ENCODE data around the gene FXYD4. TPM values are rescaled to one million over a fixed set of nuclear protein-coding genes. Genes with fewer than 3 reads are reported as not detected.

FXYD4 gene
- total RNA-seq, 2 donors from 2014 or later, result 0.97 TPM; not detected in 1

DNA sequence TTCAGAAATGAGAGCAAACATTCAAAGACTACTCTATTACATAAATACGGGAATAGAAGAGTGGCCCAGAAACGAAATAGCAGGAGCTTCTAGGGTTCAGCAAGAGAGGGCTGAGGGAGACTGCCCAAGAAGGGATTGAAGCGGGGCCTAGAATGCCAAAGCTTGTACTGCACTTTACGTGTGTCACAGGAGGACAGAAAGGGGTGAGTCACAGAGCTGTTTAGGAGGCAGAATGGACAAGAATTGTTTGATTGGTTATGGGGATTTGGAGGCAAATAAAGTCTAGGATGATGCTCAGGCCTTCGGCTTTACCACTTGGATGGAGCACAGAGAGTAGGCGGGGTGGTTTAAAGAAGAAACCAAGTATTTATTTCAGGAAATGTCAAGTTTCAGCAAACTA, 11.3 kb upstream of the FXYD4 start:
- no peaks in the 10 kb centered on the region for H3K9me3 Mint-ChIP-seq
- Histone ChIP-seq H3K36me3 (ENCODE audit: control insufficient read depth, insufficient read depth, low read length) (no peaks in the 10 kb centered on the region), H3K4me3 (ENCODE audit: low read length) (no peak overlapping the region), H3K9ac (ENCODE audit: extremely low read depth, low read length, poor library complexity, severe bottlenecking) (no peak overlapping the region), H3K27ac (ENCODE audit: low read depth, low read length) (no peak overlapping the region), H3K4me1 (ENCODE audit: control insufficient read depth, insufficient read depth, low read length) (peaks cover 3% of the 10 kb centered on the region), H3K27me3 (ENCODE audit: control insufficient read depth, insufficient read depth, low read length, poor library complexity, severe bottlenecking) (no peaks in the 10 kb centered on the region), H3K9me3 (ENCODE audit: control insufficient read depth, low read length) (no peaks in the 10 kb centered on the region)
- no peak for DNase-seq
- H3K36me3 Mint-ChIP-seq (ENCODE audit: low read depth), result no peaks in the 10 kb centered on the region
- H3K27me3 Mint-ChIP-seq (ENCODE audit: insufficient read depth), result peaks cover 6% of the 10 kb centered on the region
- H3K4me1 Mint-ChIP-seq, result peaks cover 14% of the 10 kb centered on the region
- H3K27ac Mint-ChIP-seq, result no peak overlapping the region
- H3K4me3 Mint-ChIP-seq, result peak overlapping the region; percentile 91
- 92 to 94% methylated on average over 4 to 6 of the region's 6 CpGs for WGBS, 2 experiments (ENCODE audit: insufficient coverage in 1 of 2, insufficient read length in 1 of 2)
- TF ChIP-seq, protein P1, sequence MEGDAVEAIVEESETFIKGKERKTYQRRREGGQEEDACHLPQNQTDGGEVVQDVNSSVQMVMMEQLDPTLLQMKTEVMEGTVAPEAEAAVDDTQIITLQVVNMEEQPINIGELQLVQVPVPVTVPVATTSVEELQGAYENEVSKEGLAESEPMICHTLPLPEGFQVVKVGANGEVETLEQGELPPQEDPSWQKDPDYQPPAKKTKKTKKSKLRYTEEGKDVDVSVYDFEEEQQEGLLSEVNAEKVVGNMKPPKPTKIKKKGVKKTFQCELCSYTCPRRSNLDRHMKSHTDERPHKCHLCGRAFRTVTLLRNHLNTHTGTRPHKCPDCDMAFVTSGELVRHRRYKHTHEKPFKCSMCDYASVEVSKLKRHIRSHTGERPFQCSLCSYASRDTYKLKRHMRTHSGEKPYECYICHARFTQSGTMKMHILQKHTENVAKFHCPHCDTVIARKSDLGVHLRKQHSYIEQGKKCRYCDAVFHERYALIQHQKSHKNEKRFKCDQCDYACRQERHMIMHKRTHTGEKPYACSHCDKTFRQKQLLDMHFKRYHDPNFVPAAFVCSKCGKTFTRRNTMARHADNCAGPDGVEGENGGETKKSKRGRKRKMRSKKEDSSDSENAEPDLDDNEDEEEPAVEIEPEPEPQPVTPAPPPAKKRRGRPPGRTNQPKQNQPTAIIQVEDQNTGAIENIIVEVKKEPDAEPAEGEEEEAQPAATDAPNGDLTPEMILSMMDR (conservative IDR thresholded peaks at IDR 0.05), result no peak

DNA sequence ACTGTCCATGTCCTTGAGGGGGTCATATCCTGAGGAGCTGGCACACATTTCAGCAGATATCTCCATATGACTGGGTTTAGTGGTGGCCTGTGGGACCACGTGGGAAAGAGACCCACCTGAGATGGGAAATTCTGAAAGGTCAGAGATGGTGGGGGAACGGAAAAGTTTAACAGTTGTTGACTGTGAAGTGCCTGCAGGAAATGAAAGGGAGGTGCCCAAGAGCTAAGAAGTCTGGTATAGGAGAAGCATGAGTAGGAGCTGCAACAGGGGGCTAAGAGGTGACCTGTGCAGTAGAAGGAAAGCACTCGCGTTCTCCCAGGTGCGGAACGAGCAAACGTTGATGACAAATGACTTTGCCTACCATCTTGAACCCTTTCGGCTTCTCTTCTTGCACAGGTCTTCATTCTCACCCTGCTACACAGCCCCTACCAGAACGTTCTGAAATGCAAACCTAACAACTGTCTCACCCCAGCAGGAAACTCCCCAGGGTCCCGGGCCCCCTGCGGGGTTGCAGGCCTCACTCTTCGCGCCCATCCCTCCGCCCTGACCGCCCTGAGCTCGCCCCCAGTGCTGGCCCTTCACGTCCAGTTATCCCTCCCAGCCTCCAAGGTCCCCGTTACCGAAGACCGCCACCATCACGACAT, 9.8 kb upstream of the FXYD4 start:
- peaks cover 5% of the 10 kb centered on the region for H3K4me1 Mint-ChIP-seq
- H3K9me3 ChIP-seq (ENCODE audit: control insufficient read depth, low read length), result no peaks in the 10 kb centered on the region
- H3K27ac ChIP-seq (ENCODE audit: low read depth, low read length), result no peak overlapping the region
- 52 to 55% methylated on average over 17 to 21 of the region's 21 CpGs for WGBS, 2 experiments (ENCODE audit: insufficient coverage in 1 of 2, insufficient read length in 1 of 2)
- H3K4me3 Mint-ChIP-seq, result peak overlapping the region; percentile 91
- TF ChIP-seq, protein P1 (conservative IDR thresholded peaks at IDR 0.05), result no peak
- no peaks in the 10 kb centered on the region for H3K36me3 Mint-ChIP-seq (ENCODE audit: low read depth)
- H3K4me1 ChIP-seq (ENCODE audit: control insufficient read depth, insufficient read depth, low read length), result peaks cover 3% of the 10 kb centered on the region
- no peaks in the 10 kb centered on the region for H3K27me3 ChIP-seq (ENCODE audit: control insufficient read depth, insufficient read depth, low read length, poor library complexity, severe bottlenecking)
- no peak for DNase-seq
- H3K4me3 ChIP-seq (ENCODE audit: low read length), result peak overlapping the region; percentile 75
- peak overlapping the region; percentile 91 for H3K27ac Mint-ChIP-seq
- H3K27me3 Mint-ChIP-seq (ENCODE audit: insufficient read depth), result peaks cover 8% of the 10 kb centered on the region
- no peak overlapping the region for H3K9ac ChIP-seq (ENCODE audit: extremely low read depth, low read length, poor library complexity, severe bottlenecking)
- H3K9me3 Mint-ChIP-seq, result no peaks in the 10 kb centered on the region
- H3K36me3 ChIP-seq (ENCODE audit: control insufficient read depth, insufficient read depth, low read length), result no peaks in the 10 kb centered on the region

DNA sequence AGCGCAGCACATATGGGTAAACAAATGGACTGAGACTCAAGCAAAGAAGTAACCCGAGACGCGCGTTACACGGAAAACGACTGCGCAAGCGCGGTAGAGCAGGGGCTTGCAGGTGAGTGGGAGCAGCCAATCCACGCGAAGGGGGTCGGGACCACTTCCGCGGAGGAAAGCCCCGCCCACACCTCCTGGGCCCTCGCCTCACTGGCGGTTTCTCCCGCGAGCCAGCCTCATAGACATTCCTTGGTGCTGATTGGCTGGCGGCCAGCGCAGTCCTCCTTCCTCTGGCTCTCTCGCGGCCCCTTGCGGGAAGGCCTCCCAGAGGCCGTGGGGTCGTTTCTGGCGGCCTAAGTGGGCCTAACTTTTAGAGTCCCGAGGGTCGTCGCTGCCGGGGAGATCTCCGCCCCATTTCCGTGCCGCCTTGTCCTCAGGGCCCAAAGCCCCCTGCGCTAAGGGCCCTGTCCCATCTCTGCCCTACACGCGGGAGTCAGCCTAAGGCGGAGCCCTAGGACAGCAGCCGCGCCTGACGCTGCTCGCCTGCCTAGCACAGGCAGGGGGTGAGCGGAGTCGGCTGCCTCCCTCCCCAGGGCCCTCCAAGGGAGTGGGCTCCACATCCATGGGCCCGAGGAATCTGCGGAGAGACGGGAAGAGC, 9.1 kb upstream of the FXYD4 start:
- H3K27ac Mint-ChIP-seq, result peak overlapping the region; percentile 92
- H3K27ac ChIP-seq (ENCODE audit: low read depth, low read length), result no peak overlapping the region
- H3K36me3 Mint-ChIP-seq (ENCODE audit: low read depth), result no peaks in the 10 kb centered on the region
- H3K9me3 ChIP-seq (ENCODE audit: control insufficient read depth, low read length), result no peaks in the 10 kb centered on the region
- H3K4me3 ChIP-seq (ENCODE audit: low read length), result peak overlapping the region; percentile 75
- peaks cover 8% of the 10 kb centered on the region for H3K27me3 Mint-ChIP-seq (ENCODE audit: insufficient read depth)
- WGBS, 2 experiments (ENCODE audit: insufficient coverage in 1 of 2, insufficient read length in 1 of 2), result 40 to 46% methylated on average over 21 to 48 of the region's 48 CpGs
- peak overlapping the region; percentile 91 for H3K4me3 Mint-ChIP-seq
- peak; percentile 99 for DNase-seq
- TF ChIP-seq, protein P1 (conservative IDR thresholded peaks at IDR 0.05), result peak; percentile 67
- H3K27me3 ChIP-seq (ENCODE audit: control insufficient read depth, insufficient read depth, low read length, poor library complexity, severe bottlenecking), result no peaks in the 10 kb centered on the region
- peaks cover 3% of the 10 kb centered on the region for H3K4me1 ChIP-seq (ENCODE audit: control insufficient read depth, insufficient read depth, low read length)
- no peaks in the 10 kb centered on the region for H3K9me3 Mint-ChIP-seq
- peaks cover 5% of the 10 kb centered on the region for H3K4me1 Mint-ChIP-seq
- H3K36me3 ChIP-seq (ENCODE audit: control insufficient read depth, insufficient read depth, low read length), result no peaks in the 10 kb centered on the region
- no peak overlapping the region for H3K9ac ChIP-seq (ENCODE audit: extremely low read depth, low read length, poor library complexity, severe bottlenecking)

All from endodermal cell (in vitro differentiated cells).